ENCODE measurements around the gene ZNF396.
A peak's percentile ranks its signal among the peaks of the same experiment; 100 is the strongest.

ZNF396 gene

DNA sequence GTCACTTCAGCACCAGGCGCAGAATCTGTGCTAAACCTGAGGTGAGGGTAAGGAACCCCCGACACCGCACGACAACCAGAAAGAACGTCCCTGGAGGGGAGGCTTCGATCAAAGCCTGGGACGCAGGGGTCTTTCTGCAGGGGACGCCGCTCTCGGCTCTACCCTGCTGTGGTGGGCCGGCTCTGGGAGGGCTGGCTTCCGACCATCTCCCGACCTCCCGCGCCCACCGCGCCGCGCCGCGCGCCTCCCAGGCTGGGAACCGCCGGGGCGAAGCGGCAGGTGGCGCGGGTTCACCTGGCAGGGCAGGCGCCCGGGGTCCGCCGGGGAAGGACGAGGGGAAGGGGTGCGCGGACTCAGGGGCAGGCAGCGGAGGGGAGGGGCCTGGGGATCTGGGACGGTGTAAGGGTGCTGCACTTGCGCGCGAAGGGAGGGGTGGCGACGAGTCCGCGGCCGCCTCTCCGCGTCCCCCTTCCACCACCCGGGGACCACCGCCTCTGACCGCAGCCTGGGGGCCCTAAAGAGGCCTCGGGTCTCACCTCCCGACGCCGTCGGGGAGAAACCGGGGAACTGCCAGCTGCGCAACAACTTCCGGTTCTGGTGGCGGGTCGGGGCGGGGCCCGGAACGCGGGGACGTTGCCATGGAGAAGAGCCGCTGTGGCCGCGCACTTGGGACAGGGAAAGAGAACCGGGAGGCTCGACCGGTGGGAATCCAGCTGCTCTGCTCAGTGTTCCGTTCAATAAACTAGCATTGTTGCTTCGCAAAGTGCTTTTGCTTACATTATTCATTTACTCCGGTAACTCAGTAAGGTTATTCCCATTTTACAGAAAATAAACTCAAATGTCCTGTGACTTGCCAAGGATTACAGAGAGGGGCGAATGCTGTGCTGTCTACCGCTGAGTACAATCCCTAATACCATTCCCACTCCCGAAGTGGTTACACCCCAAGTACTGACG lies at the start of gene ZNF396:
ZNF396 (minus strand) TSS at position 596 of the 954 bp plus-strand sequence. CDS start 3,045 bp downstream, outside the sequence.
- peak; percentile 34 to 50 for DNase-seq (ENCODE audit: low read depth in 1 of 2, low spot score in 1 of 2)

DNA sequence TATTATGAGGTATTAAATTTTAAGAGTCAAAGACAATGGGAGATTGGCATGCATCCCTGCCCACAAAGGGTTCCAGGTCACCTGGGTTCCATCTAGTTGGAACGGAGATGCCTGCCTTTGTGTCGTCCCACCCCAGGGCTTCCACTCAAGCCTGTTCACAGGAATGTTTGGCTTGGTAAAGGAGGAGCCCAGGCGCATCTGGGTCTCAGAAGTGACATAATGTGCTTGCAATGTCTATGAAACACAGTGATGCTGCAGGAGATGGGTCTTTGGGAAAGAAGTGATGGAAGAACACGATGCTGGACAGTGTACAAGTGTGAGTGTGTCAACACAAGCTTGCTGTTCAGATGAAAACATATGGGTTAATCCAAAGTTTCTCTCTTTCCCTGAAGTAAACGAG lies 49.6 kb upstream of the ZNF396 start:
- DNase-seq (ENCODE audit: low read depth in 1 of 2, low spot score in 1 of 2): no peak

DNA sequence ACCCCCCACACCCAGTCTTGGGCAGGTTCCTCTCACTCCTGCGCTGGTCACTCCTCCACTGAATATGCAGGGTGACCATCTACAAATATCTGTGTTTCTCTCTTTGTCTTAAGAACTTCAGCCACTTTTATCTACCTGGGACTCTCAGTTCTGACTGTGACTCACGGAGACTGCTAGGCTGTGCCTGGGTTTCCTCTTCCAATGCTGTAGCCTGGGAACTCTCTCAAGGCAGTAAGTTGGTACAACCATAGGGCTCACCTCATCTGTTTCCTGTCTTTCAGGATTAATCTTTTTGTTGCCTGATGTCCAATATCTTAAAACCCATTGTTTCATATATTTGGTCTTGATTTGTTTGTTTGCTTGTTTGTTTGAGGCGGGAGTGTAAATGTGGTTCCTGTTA lies 47.2 kb upstream of the ZNF396 start:
- no peak for DNase-seq (ENCODE audit: low read depth in 1 of 2, low spot score in 1 of 2)

DNA sequence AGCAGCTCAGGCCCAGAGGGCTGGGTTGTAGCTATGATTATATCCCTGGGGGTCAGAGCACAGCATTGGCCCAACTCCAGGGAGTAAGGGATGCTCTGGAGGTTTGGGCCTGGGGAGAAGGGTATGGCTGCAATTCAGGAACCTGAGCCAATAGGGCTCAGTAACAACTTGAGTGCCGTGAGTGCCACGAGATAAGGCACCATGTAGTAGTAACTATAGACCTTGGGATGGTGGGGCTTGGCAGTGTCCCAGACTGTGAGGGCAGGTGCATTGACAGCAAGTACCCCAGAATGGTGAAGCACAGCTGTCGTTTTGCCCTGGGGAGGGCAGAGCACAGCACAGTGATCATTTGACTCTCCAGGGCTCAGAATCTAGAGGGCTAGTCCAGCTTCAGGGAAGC lies 45.1 kb upstream of the ZNF396 start:
- DNase-seq (ENCODE audit: low read depth in 1 of 2, low spot score in 1 of 2): no peak

DNA sequence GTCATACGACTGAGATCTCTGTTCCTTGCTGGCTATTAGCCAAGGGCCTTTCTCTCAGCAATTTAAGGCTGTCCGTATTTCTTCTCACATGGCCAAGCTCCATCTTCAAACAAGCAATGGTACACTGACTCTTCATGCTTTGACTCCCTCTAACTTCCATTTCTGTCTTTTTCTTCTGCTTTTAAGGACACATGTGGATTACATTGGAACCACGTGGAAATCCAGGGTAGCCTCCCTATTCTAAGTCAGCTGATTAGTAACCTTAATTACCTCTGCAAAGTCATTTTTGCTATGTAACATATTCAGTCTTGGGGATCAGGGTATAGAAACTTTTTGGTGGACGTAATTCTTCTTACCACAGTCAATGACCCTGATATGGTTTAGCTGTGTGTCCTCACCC lies 41.5 kb upstream of the ZNF396 start:
- DNase-seq (ENCODE audit: low read depth in 1 of 2, low spot score in 1 of 2): no peak

DNA sequence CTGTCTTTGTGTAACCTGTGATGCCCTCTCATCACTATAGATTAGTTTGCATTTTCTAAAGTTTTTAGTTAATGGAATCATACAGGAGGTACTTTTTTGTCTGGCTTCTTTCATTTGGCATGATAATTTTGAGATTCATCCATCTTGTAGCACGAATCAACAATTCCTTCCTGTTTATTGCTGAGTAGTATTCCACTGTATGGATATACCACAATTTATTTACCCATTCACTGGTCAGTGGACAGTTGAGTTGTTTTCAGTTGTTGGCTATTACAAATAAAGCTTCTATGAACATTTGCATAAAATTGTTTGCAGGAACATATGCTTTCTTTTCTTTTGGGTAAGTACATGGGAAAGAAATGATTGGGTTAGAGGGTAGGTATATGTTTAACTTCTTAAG lies 40.1 kb upstream of the ZNF396 start:
- no peak for DNase-seq (ENCODE audit: low read depth in 1 of 2, low spot score in 1 of 2)

DNA sequence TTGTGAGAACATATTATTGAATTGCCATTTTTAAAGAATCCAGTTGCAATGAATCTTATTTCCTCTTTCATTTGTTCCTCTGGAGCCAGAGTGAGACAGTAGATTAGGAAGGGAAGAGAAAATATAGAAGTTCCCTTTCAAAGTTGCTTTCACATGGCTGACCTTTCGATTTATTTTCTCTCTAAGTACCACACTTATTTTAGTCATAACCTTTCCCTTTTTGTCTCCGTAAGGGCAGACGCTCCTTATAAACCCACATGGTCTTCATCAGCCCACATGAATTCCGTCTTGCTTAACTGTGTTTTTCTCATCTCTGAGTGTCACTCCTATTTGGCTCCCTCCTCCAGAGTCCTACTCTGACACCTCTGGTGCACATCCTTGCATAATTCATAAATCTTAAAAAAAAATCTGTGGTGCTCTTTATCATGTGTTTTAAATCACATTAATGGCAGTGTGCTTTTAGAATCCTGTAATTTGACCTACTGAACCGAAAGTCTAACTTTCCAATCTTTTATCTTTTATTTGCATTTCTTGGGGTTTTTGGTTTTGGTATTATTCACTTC lies 38.5 kb upstream of the ZNF396 start:
- DNase-seq (ENCODE audit: low read depth in 1 of 2, low spot score in 1 of 2): no peak

DNA sequence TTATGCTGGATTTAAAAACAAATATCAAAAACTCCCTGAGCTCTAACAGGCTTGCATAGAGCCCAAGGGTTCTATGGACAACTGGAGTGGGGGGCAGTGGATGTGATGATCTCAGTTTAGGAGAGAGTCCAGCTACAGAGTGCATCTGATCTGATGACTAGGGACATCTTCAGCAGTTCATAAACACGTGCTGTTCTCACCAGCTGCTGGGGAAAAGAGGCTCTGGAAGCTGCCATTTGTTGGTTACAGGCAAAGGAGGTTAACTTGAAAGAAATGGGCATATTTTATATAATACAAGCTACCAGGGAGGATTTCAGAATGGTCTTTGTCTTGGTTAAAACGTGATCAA lies 36.0 kb upstream of the ZNF396 start:
- DNase-seq (ENCODE audit: low read depth in 1 of 2, low spot score in 1 of 2): no peak

DNA sequence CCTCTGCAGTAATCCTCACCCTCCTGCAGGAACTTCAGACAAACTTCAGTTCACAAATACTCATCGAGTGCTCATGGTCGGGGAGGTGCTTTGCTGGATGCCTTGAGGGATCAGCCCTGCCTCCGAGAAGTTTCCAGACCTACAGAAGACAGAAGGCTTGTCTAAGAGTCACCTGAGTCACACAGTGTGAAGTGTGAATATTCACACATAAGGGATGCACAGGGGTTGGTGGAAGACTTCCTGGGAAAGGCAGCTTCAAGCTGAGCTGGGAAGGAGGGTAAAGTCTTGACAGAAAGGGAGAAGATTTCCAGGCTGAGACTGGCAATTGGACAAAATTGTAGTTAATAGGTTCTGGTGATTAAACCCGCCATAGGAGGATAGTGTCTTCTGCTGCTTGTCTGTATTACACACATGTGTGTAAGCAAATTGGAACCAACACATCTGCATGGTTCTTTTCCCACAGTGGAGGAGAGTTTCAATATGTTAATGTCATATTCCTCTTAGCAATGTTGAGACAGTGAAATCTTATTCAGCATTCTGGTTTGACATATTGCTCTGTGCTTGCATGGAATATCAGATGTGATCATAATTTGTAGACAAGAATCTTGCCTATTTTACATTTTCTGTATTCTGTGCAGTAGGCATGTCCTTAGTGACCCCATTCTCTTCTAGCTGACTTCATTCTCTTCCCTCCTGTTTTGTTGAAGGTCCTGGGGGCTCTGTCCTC lies 34.7 kb upstream of the ZNF396 start:
- DNase-seq (ENCODE audit: low read depth in 1 of 2, low spot score in 1 of 2): no peak

DNA sequence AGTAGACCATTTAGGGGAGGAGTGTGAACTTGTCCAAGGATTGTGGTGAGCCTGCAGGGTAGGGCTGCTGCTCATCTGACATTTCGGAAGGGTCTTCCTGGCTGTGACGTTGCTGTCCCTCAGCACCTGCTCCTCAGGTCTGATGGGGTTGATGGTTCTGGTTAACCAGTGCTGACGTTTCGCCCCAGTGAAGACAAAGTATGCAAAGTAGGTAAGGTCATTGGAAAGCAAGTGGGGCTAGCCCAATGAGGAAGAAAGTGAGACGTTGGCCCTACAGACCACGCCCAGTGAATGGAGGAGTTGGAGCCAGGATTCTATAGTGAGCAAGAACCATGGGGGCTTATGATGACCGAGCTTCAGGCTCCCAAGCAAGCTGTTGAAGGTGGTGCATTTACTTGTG lies 33.4 kb upstream of the ZNF396 start:
- no peak for DNase-seq (ENCODE audit: low read depth in 1 of 2, low spot score in 1 of 2)

DNA sequence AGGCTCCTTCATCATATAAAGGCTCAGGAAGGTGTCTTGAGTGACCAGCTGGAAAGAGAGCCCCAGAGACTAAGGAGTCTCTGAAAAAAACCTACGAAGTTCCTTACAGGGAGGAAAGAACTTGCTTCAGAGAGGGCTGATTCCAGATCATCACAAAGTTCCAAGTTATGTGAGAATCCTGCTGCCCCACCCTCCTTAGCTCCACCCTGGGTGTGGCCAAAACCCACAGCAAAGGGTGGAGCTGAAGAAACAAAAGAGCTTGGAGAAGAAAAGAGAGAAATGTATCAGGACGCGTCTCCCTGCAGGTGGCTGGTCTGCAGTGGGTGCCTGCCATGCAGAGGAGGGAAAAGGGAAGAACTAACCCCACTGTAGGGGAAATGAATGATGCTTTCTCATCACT lies 32.8 kb upstream of the ZNF396 start:
- DNase-seq (ENCODE audit: low read depth in 1 of 2, low spot score in 1 of 2): no peak

DNA sequence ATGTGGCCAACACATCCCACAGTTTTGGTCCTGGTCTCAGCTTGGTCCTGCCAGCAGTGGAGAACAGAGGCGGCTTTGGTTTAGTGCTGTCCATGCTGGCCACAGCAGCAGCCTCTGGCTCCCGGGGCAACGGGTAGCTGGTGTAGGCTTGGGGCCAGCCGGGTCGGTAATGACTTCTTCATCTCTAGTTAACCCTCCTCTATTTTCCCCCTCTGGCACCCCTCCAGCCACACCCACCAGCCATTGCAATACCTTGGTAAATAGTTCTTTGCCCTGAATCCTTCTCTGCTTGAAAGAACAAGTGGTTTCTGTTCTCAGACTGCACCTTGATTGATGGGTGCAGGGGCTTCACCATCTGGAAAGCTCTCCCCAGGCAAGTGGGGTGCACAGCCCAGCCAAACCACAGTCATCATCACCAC lies 31.7 kb upstream of the ZNF396 start:
- no peak for DNase-seq (ENCODE audit: low read depth in 1 of 2, low spot score in 1 of 2)

DNA sequence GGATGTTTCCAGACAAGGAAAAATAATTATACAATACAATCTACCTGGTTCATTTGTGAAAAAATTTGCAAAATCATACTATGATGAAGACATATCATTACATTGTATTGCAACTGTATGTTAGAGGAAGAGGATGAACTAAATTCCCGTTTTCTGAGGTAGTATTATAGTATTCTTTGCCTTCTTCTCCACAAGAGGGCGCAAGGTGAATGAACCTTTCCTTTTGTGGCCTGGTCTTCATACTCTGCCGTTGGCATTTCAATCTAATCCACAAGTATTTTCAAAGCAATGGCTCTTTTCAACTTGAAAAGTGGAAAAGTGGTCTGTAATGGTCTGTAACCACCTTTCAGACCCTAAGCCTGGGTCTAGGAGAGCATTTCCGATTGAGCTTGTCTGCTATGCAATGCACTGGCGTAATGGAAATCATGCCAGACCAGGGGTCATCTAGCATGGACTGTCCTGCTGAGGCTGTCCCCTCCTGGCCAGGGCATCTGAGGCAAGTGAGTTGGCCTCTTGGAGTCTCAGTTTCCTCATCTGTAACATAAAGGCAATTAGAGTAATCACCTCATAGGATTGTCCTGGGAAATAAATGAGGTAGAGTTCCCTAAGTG lies 30.8 kb upstream of the ZNF396 start:
- no peak for DNase-seq (ENCODE audit: low read depth in 1 of 2, low spot score in 1 of 2)

DNA sequence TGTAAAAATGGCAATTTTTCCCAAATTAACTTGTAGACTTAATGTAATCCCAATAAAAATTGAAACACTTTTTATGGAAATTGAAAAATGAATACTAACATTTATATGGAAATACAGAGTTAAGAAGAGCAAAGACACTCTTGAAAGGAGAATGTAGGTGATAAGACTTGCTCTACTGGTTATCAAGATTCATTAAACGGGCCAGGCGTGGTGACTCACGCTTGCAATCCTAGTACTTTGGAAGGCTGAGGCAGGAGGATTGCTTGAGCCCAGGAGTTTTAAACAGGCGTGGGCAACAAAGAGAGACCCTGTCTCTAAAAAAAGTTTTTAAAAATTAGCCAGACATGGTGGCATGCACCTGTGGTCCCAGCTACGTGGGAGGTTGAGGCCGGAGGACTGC lies 29.5 kb upstream of the ZNF396 start:
- no peak for DNase-seq (ENCODE audit: low read depth in 1 of 2, low spot score in 1 of 2)

DNA sequence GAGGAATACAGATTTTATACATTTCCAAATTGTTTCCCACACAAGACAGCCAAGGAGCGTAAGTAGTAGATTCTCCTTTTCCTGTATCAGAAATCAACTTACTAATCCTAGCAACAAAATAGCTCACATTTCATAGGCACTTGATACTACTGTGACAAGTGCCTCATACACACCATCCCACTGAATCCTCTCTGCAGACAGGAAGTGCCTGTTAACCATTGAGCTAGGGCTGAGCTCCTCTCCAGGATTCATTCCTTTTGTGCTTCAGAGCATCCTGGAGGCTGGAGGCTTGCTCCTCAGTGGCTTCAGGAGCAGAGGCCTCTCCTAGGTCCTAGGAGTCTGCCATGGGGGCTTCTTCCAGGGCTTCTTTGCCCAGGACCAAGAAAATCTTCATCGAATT lies 20.8 kb upstream of the ZNF396 start:
- DNase-seq (ENCODE audit: low read depth in 1 of 2, low spot score in 1 of 2): no peak

DNA sequence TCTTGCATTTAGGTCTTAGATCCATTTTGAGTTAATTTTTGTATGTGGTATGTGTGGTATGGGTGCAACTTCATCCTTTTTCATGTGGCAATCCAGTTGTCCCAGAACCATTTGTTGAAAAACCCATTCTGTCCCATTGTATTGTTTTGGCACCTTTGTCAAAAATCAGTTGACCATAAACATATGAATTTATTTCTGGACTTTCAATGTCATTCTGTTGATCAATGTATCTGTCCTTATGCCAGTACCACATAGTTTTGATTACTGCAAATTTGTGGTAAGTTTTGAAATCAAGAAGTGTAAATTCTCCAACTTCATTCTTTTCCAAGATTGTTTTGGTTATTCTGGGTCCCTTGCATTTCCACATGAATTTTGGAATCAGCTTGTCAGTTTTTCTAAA lies 16.6 kb upstream of the ZNF396 start:
- DNase-seq (ENCODE audit: low read depth in 1 of 2, low spot score in 1 of 2): no peak

DNA sequence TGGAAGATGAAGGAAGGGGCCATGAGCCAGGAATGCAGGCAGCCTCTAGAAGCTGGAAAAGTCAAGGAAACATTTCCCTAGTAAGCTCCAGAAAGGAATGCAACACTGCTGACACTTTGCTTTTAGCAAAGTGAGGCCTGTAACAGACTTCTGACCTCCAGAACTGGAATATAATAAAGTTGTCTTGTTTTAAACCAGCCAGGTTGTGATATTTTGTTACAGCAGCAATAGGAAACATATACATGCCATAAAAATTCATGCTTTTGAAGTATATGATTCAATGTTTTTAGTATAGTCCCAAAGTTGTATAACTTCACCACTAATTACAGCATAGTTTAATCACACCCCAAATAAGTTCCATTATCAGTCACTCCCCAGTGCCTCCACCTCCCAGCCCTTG lies 15.2 kb upstream of the ZNF396 start:
- DNase-seq (ENCODE audit: low read depth in 1 of 2, low spot score in 1 of 2): no peak

DNA sequence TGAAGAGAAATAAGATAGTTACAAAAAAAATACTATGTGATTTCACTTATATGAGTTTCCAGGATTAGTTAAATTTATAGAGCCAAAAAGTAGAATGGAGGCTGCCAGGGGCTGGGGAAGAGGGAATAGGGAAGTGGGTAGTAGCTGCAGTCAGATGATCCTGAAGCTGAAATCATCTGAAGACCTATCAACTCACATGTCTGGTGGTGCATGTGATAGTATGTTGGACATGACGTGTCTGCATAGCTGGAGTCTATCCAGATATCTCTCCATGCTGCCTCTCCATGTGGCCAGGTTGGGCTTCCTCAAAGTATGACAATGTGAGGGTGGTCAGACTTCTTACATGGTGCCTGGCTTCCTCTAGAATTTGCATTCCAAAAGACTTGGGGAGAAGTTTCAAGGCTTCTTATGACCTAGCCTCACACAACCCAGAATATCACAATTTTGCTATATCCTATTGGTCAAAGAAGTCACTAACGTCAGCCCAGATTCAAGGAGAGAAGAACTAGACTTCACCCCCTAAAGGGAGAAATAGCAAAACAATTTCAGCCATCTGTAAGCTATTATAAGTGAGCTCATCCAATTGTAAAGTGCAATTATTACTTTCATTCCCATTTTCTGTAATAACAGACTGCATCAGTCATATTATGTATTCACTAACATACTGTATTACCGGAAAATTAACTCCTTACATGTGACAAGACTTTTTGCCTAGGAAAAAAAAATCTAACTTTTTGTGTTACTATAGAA lies 14.0 kb upstream of the ZNF396 start:
- no peak for DNase-seq (ENCODE audit: low read depth in 1 of 2, low spot score in 1 of 2)

DNA sequence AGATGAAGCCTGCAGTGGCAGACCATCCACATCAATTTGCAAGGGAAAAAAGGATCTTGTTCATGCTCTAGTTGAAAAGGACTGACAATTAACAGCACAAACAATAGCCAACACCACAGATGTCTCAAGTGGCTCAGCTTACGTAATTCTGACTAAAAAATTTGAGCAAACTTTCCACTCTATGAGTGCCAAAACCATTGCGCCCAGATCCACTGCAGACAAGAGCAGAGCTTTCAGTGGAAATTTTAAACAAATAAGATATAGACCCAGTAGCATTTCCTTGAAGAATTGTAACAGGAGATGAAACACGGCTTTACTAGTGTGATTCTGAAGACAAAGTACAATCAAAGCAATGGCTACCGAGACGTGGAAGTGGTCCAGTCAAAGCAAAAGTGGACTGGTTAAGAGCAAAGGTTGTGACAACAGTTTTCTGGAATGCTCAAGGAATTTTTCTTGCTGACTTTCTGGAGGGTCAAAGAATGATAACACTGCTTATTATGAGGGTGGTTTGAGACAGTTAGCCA lies 12.0 kb upstream of the ZNF396 start:
- no peak for DNase-seq (ENCODE audit: low read depth in 1 of 2, low spot score in 1 of 2)

DNA sequence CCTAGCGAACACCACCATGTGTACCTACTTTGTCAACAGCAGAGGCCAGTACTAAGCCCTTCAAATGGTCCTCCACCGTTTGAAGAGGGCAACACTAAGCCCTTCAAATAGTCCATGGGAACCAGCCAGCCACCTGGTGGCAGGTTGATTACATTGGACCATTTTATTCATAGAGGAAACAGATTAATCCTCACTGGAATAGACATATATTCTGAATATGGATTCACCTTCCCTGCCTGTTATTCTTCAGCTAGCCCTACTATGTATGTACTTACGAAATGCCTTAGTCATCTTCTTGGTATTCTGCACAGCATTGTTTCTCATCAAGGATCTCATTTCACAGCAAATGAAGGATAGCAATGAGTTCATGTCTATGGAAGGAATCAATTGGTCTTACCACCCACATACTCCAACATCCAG lies 10.0 kb upstream of the ZNF396 start:
- no peak for DNase-seq (ENCODE audit: low read depth in 1 of 2, low spot score in 1 of 2)

DNA sequence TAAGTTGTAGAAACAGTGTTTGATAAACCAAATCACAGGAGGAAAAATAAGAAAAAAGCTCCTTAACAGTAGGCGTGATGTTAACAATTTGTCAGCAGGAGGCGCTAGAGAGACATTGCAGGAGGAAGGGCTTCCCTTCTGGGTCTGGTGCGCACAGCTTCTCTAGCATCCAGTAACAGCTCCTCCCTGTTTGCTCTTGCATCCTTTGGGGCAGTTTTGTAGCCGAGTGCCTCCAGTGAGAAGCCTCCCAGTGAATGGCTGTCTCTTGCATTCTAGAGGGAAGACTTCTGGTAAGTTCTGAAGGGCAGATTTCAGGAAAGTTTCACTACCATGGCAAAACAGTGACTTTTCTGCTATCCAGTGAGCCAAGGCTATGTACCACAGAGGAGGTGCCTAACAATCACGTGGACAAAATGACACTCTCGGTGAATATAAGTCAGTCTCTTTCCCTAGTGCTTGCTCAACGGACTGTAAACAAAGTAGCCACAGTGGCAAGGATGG lies 9.5 kb upstream of the ZNF396 start:
- DNase-seq (ENCODE audit: low read depth in 1 of 2, low spot score in 1 of 2): peak in 1 of 2 donors; percentile 16

Data from stimulated activated CD4-positive, alpha-beta T cell treated with anti-CD3 and anti-CD28 coated beads, Interleukin-15, amount 100 ng/mL, for 1 hour (primary cell).